ENCODE data around the gene FUBP1. TPM values are rescaled to one million over a fixed set of nuclear protein-coding genes. Genes with fewer than 3 reads are reported as not detected.
"Not testable (repeated sequence)": the region's sequence is repeated elsewhere in the genome, so short reads cannot be mapped to it uniquely, and the experiment has no call there.

Gene FUBP1, protein sequence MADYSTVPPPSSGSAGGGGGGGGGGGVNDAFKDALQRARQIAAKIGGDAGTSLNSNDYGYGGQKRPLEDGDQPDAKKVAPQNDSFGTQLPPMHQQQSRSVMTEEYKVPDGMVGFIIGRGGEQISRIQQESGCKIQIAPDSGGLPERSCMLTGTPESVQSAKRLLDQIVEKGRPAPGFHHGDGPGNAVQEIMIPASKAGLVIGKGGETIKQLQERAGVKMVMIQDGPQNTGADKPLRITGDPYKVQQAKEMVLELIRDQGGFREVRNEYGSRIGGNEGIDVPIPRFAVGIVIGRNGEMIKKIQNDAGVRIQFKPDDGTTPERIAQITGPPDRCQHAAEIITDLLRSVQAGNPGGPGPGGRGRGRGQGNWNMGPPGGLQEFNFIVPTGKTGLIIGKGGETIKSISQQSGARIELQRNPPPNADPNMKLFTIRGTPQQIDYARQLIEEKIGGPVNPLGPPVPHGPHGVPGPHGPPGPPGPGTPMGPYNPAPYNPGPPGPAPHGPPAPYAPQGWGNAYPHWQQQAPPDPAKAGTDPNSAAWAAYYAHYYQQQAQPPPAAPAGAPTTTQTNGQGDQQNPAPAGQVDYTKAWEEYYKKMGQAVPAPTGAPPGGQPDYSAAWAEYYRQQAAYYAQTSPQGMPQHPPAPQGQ
- total RNA-seq: 151 TPM
- polyA plus RNA-seq (ENCODE audit: insufficient read depth, low read depth, low replicate concordance): 63.7 TPM
- long read RNA-seq, donor 1, partial matches to known transcripts: 31 of 40 reads
- long read RNA-seq, donor 1, other reads (novel, unspliced or antisense): 5 of 40 reads
- long read RNA-seq, donor 2, partial matches to known transcripts: 25 of 43 reads
- long read RNA-seq, donor 2, other reads (novel, unspliced or antisense): 5 of 43 reads
- long read RNA-seq, donor 3, partial matches to known transcripts: 19 of 37 reads
- long read RNA-seq, donor 3, other reads (novel, unspliced or antisense): 8 of 37 reads
- long read RNA-seq, donor 4, transcript FUBP1-211 (3 exons, 2,156 nt): major isoform, 5 of 25 reads
- long read RNA-seq, donor 4, transcript FUBP1-203 (20 exons, 2,378 nt): major isoform, 5 of 25 reads
- long read RNA-seq, donor 4, partial matches to known transcripts: 5 of 25 reads
- long read RNA-seq, donor 4, other reads (novel, unspliced or antisense): 6 of 25 reads
- long read RNA-seq, donor 5, partial matches to known transcripts: 7 of 8 reads
- long read RNA-seq, donor 5, other reads (novel, unspliced or antisense): 0 of 8 reads
- long read RNA-seq, donor 6, partial matches to known transcripts: 49 of 69 reads
- long read RNA-seq, donor 6, other reads (novel, unspliced or antisense): 10 of 69 reads
- long read RNA-seq, donor 7, transcript FUBP1-203 (20 exons, 2,378 nt): major isoform, 15 of 55 reads
- long read RNA-seq, donor 7, partial matches to known transcripts: 13 of 55 reads
- long read RNA-seq, donor 7, other reads (novel, unspliced or antisense): 27 of 55 reads
- long read RNA-seq, donor 8, partial matches to known transcripts: 28 of 34 reads
- long read RNA-seq, donor 8, other reads (novel, unspliced or antisense): 0 of 34 reads
- long read RNA-seq, donor 9, partial matches to known transcripts: 26 of 27 reads
- long read RNA-seq, donor 9, other reads (novel, unspliced or antisense): 0 of 27 reads
- long read RNA-seq, donor 10, transcript FUBP1-206 (4 exons, 639 nt): major isoform, 7 of 62 reads
- long read RNA-seq, donor 10, partial matches to known transcripts: 48 of 62 reads
- long read RNA-seq, donor 10, other reads (novel, unspliced or antisense): 0 of 62 reads

DNA sequence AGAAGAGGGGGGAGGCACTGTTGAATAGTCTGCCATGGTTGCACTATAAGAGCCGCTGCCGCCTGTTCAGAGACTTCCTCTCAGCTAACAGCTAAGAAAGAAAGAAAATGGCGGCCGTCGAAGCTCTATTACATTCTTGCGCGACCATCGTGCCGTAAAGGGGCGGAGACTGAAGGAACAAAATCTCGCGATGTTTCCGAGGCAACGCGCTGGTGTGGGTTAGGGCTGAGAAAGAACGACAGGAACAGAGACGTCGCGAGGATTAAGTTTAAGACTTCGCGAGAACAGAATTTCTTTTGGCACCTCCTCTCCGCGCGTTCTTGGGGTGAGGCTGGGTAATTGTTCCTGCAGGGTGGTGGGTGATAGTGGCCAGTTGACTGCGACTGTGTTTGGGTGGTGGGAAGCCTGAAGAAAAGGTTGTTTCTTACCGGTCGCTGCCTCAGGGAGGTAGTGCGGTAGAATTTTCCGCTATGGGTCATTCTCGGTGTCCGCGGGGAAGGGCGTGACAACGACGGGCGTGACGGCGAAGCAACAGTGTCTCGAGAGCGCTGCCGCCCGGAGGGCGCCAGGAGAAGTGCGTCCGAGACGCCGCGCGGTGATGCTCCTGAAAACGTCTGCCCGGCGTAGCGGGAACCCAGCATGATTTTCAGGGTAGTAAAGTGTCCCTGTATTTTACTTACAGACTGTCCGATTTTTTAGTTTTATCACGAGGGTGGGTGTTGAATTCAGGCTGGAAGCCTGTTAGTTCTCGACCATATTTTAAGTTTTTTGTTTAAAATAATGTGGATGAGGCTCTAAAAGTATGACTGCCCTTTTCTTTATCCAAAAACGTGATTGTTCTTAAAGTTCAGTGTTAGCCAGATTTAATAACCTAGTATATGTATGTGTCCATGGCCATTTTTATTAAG lies at the start of gene FUBP1:
Gene FUBP1, minus strand, starts transcription at position 104 of the 908 bp plus-strand sequence. Its CDS starts 68 bp downstream, at position 36.
- Histone ChIP-seq H3K4me3 (ENCODE audit: low read length in 3 of 3) (peak within 1 kb of the TSS; percentile 87 to 96 (median 96)), H3K36me3 (ENCODE audit: control insufficient read depth in 2 of 3, insufficient read depth in 3 of 3, low read length in 3 of 3) (no peaks in the 10 kb centered on the region), H3K27me3 (ENCODE audit: control insufficient read depth, insufficient read depth, low read length) (no peaks in the 10 kb centered on the region), H3K9ac (ENCODE audit: low read length in 3 of 3) (peak within 1 kb of the TSS; percentile 98 to 99 (median 98)), H3K4me1 (ENCODE audit: control insufficient read depth in 2 of 3, insufficient read depth in 2 of 3, low read depth in 1 of 3, low read length in 3 of 3) (peaks cover 0 to 21% (median 2%) of the 10 kb centered on the region in 3 donors), H3K9me3 (ENCODE audit: control insufficient read depth in 2 of 3, insufficient read depth in 1 of 3, low read length in 3 of 3) (no peaks in the 10 kb centered on the region), H3K27ac (ENCODE audit: low read depth in 2 of 2, low read length in 2 of 2) (peak within 1 kb of the TSS; percentile 98 to 99)
- TF ChIP-seq, protein P1, sequence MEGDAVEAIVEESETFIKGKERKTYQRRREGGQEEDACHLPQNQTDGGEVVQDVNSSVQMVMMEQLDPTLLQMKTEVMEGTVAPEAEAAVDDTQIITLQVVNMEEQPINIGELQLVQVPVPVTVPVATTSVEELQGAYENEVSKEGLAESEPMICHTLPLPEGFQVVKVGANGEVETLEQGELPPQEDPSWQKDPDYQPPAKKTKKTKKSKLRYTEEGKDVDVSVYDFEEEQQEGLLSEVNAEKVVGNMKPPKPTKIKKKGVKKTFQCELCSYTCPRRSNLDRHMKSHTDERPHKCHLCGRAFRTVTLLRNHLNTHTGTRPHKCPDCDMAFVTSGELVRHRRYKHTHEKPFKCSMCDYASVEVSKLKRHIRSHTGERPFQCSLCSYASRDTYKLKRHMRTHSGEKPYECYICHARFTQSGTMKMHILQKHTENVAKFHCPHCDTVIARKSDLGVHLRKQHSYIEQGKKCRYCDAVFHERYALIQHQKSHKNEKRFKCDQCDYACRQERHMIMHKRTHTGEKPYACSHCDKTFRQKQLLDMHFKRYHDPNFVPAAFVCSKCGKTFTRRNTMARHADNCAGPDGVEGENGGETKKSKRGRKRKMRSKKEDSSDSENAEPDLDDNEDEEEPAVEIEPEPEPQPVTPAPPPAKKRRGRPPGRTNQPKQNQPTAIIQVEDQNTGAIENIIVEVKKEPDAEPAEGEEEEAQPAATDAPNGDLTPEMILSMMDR (IDR thresholded peaks at IDR 0.05; ENCODE audit: borderline replicate concordance, extremely low read depth, insufficient read depth): peak; percentile 58
- intact Hi-C loops (cut with DNase I): no loop called here
- DNase-seq (peak; percentile 97 to 100 (median 98)), FAIRE-seq (peak; percentile 38)

DNA sequence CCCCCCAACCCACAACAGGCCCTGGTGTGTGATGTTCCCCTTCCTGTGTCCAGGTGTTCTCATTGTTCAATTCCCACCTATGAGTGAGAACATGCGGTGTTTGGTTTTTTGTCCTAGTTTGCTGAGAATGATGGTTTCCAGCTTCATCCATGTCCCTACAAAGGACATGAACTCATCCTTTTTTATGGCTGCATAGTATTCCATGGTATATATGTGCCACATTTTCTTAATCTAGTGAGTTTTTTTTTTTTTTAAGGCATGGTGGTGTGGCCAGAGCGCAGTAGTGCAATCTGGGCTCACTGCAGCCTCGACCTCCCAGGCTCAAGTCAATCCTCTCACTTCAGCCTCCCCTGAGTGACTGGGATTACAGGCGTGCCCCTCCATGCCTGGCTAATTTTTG lies 42.3 kb upstream of the FUBP1 start:
- H3K4me3 ChIP-seq (ENCODE audit: low read length in 3 of 3); H3K4me1 ChIP-seq (ENCODE audit: control insufficient read depth in 2 of 3, insufficient read depth in 2 of 3, low read depth in 1 of 3, low read length in 3 of 3); H3K9me3 ChIP-seq (ENCODE audit: control insufficient read depth in 2 of 3, insufficient read depth in 1 of 3, low read length in 3 of 3); intact Hi-C loops (cut with DNase I); FAIRE-seq; DNase-seq; H3K27me3 ChIP-seq (ENCODE audit: control insufficient read depth, insufficient read depth, low read length); H3K27ac ChIP-seq (ENCODE audit: low read depth in 2 of 2, low read length in 2 of 2); H3K36me3 ChIP-seq (ENCODE audit: control insufficient read depth in 2 of 3, insufficient read depth in 3 of 3, low read length in 3 of 3); H3K9ac ChIP-seq (ENCODE audit: low read length in 3 of 3): not testable (repeated sequence)

DNA sequence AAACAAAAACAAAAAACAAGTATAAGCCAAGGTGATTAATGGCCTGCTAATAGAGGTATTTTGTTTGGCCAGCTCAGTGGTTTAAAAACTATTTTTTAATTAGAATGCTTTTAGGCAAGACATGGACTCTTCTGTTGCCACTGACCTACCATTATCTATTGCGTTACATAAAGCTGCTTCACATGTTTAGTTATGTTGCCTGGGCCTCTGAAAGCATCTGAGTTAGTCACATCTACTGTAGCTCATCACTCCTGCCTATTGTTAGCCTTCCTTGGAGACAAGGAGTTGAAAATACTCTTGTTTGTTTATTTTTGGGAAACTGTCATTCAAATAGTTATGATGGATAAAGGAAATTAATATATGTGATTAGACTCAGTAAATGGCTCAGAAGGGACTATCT lies 40.2 kb upstream of the FUBP1 start:
- Histone ChIP-seq H3K4me1 (ENCODE audit: control insufficient read depth in 2 of 3, insufficient read depth in 2 of 3, low read depth in 1 of 3, low read length in 3 of 3) (no peaks in the 10 kb centered on the region), H3K9ac (ENCODE audit: low read length in 3 of 3) (no peak overlapping the region), H3K4me3 (ENCODE audit: low read length in 3 of 3) (no peak overlapping the region), H3K27me3 (ENCODE audit: control insufficient read depth, insufficient read depth, low read length) (no peaks in the 10 kb centered on the region), H3K36me3 (ENCODE audit: control insufficient read depth in 2 of 3, insufficient read depth in 3 of 3, low read length in 3 of 3) (peaks cover 0 to 10% (median 0%) of the 10 kb centered on the region in 3 donors), H3K9me3 (ENCODE audit: control insufficient read depth in 2 of 3, insufficient read depth in 1 of 3, low read length in 3 of 3) (no peaks in the 10 kb centered on the region), H3K27ac (ENCODE audit: low read depth in 2 of 2, low read length in 2 of 2) (no peak overlapping the region)
- intact Hi-C loops (cut with DNase I): no loop called here
- no peak for FAIRE-seq
- TF ChIP-seq, protein P1 (IDR thresholded peaks at IDR 0.05; ENCODE audit: borderline replicate concordance, extremely low read depth, insufficient read depth): no peak
- no peak for DNase-seq
